Prostate gland (tissue), 2 donors: ENCODE data around the gene PLEKHG2.

Experiments
- CTCF ChIP-seq, 4 experiments: fragments of 200-600 bp in 2 of 4; fragments of 450-650 bp in 2 of 4; sonication (generic) in 2 of 4; IDR thresholded peaks; 1 replicate in 3 of 4; 2 replicates in 1 of 4; pipeline ENCODE4 v1.5.1; 2016 to 2019; ENCODE audit warnings: antibody characterized with exemption in 4 of 4, mild to moderate bottlenecking in 2 of 4, moderate library complexity in 2 of 4
- POLR2A ChIP-seq: fragments of 450-650 bp; IDR thresholded peaks from one replicate; pipeline ENCODE4 v1.6.1; 2016; ENCODE audit warnings: antibody characterized with exemption, mild to moderate bottlenecking

DNA sequence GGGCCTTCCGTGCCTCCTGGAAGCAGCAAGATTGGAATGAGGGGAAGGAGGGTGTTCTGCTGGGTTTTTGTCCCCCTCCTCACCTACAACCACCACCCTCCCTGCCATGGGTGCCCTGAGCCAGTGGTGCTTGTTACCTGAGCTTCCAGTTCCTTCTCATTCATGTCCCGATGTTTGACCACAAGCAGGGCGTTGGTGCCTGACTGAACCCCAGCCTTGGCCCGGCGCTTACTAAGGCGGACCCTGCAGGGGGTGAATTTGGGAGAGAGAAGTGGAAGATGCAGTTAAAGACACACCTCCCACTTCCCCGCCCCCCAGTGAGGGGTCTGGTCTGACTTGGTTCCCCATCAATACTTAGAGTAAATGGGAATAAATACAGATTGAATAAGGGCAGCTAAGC, 25.9 kb upstream of the PLEKHG2 start:
- TF ChIP-seq CTCF (IDR thresholded peaks at IDR 0.05), result no peak
- no peak for TF ChIP-seq POLR2A
